Middle frontal gyrus (tissue), 1 donor: Measurements from ENCODE around the gene ZSWIM1.
A peak's percentile ranks its signal among the peaks of the same experiment; 100 is the strongest.
"Not testable (repeated sequence)": the region's sequence is repeated elsewhere in the genome, so short reads cannot be mapped to it uniquely, and the experiment has no call there.

ENCODE experiments used
- DNase-seq: peaks from one replicate; pipeline ENCODE4 v3.0.0-alpha.2; 2015; ENCODE audit warnings: low spot score; ENCODE audit errors: extremely low spot score

The ZSWIM1 gene

GRCh38 chr20:45857114-45857881 is 23.7 kb upstream of the ZSWIM1 start, which contains the start of the genes ACOT8 and ZSWIM3:
Gene ACOT8, minus strand, starts transcription at chr20:45857392. Its CDS starts 77 bp downstream, at chr20:45857315.
Gene ZSWIM3, plus strand, starts transcription at chr20:45857614. Its CDS starts 212 bp downstream, at chr20:45857826.
- DNase-seq = peak; percentile 99

GRCh38 chr20:45857882-45858216 is 23.2 kb upstream of the ZSWIM1 start:
- DNase-seq = no peak

- no peak for DNase-seq
Measured at GRCh38 chr20:45859916-45860315, 21.1 kb upstream of the ZSWIM1 start.

GRCh38 chr20:45860560-45861220 is 20.3 kb upstream of the ZSWIM1 start:
- no peak for DNase-seq

GRCh38 chr20:45861221-45862075 is 19.6 kb upstream of the ZSWIM1 start:
- DNase-seq = no peak

- no peak for DNase-seq
Measured at GRCh38 chr20:45863543-45864470, 17.2 kb upstream of the ZSWIM1 start.

GRCh38 chr20:45866454-45866853 is 14.6 kb upstream of the ZSWIM1 start:
- DNase-seq = no peak

- no peak for DNase-seq
Measured at GRCh38 chr20:45867136-45867818, 13.8 kb upstream of the ZSWIM1 start.

- DNase-seq = no peak
Measured at GRCh38 chr20:45867819-45868176, 13.2 kb upstream of the ZSWIM1 start.

- DNase-seq = no peak
Measured at GRCh38 chr20:45872626-45873025, 8.4 kb upstream of the ZSWIM1 start.

- no peak for DNase-seq
Measured at GRCh38 chr20:45873409-45874103, 7.5 kb upstream of the ZSWIM1 start.

- not testable (repeated sequence) for DNase-seq
Measured at GRCh38 chr20:45874104-45874481, 6.9 kb upstream of the ZSWIM1 start.

GRCh38 chr20:45874576-45874975 is 6.5 kb upstream of the ZSWIM1 start:
- DNase-seq = no peak

- no peak for DNase-seq
Measured at GRCh38 chr20:45878076-45878761, 2.8 kb upstream of the ZSWIM1 start.

GRCh38 chr20:45882469-45883099 is 1.6 kb downstream of the ZSWIM1 start:
- DNase-seq = no peak

- DNase-seq = no peak
Measured at GRCh38 chr20:45883100-45883469, 2.1 kb downstream of the ZSWIM1 start.

- no peak for DNase-seq
Measured at GRCh38 chr20:45886590-45887345, 5.7 kb downstream of the ZSWIM1 start.

GRCh38 chr20:45887346-45887715 is 6.3 kb downstream of the ZSWIM1 start, which contains the start of gene SPATA25:
Gene SPATA25, minus strand, starts transcription at chr20:45887622. Its CDS starts 32 bp downstream, at chr20:45887590.
- no peak for DNase-seq
